ENCODE data around the gene PHIP. TPM values are rescaled to one million over a fixed set of nuclear protein-coding genes. Genes with fewer than 3 reads are reported as not detected.

Gene PHIP
- total RNA-seq, 1 donor from 2014 or later = 60.0 TPM

- Mint-ChIP-seq H3K27ac (ENCODE audit: unreplicated experiment) (no peak overlapping the region), H3K9me3 (ENCODE audit: unreplicated experiment) (no peaks in the 10 kb centered on the region), H3K36me3 (ENCODE audit: unreplicated experiment) (no peaks in the 10 kb centered on the region), H3K4me1 (ENCODE audit: low read depth, unreplicated experiment) (peaks cover 12% of the 10 kb centered on the region), H3K27me3 (ENCODE audit: unreplicated experiment) (no peaks in the 10 kb centered on the region), H3K4me3 (ENCODE audit: unreplicated experiment) (no peak overlapping the region)
- no peak for DNase-seq
- no peak for TF ChIP-seq CTCF (IDR thresholded peaks at IDR 0.05; ENCODE audit: partially characterized antibody, unreplicated experiment)
Observed at GRCh38 chr6:79038061-79038460, 40.0 kb downstream of the PHIP start.

DNA sequence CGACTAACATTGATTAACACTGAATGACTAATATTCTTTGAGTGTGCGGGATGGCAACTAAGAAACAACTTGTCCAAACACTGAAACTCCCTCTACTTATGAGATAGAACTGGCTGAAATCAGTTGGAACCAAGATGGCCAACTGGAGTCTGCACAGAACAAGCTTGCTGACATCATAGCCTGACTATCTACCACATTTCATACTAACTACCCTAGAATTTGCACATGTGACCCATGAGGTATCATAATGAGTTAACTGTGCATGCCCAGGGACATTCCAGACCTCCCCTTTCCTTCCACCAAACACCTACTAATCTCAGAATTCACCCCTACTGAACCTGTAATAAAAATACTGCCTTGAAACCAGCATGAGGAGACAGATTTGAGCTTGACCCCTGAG, 43.2 kb downstream of the PHIP start:
- no peaks in the 10 kb centered on the region for H3K27me3 Mint-ChIP-seq (ENCODE audit: unreplicated experiment)
- H3K27ac Mint-ChIP-seq (ENCODE audit: unreplicated experiment) = no peak overlapping the region
- no peak overlapping the region for H3K4me3 Mint-ChIP-seq (ENCODE audit: unreplicated experiment)
- no peak for TF ChIP-seq CTCF (IDR thresholded peaks at IDR 0.05; ENCODE audit: partially characterized antibody, unreplicated experiment)
- H3K4me1 Mint-ChIP-seq (ENCODE audit: low read depth, unreplicated experiment) = peaks cover 9% of the 10 kb centered on the region
- no peaks in the 10 kb centered on the region for H3K36me3 Mint-ChIP-seq (ENCODE audit: unreplicated experiment)
- no peak for DNase-seq
- H3K9me3 Mint-ChIP-seq (ENCODE audit: unreplicated experiment) = no peaks in the 10 kb centered on the region

DNA sequence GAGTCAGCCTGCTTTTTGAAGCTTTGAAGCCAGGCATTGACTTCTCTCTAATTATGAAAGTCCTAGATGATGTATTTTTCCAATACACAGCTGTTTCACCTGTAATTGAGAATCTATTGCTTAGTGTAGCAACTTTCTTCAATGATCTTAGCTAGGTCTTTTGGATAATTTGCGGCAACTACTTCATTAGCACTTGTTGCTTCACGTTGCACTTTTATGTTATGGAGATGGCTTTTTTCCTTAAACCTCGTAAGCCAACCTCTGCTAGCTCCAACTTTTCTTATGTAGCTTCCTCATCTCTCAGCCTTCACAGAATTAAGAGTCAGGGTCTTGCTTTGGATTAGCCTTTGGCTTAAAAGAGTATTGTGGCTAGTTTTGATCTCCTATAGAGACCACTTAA, 44.8 kb downstream of the PHIP start:
- Mint-ChIP-seq H3K4me3 (ENCODE audit: unreplicated experiment) (no peak overlapping the region), H3K9me3 (ENCODE audit: unreplicated experiment) (no peaks in the 10 kb centered on the region), H3K27ac (ENCODE audit: unreplicated experiment) (no peak overlapping the region), H3K27me3 (ENCODE audit: unreplicated experiment) (no peaks in the 10 kb centered on the region), H3K4me1 (ENCODE audit: low read depth, unreplicated experiment) (peaks cover 2% of the 10 kb centered on the region), H3K36me3 (ENCODE audit: unreplicated experiment) (no peaks in the 10 kb centered on the region)
- no peak for TF ChIP-seq CTCF (IDR thresholded peaks at IDR 0.05; ENCODE audit: partially characterized antibody, unreplicated experiment)
- no peak for DNase-seq

DNA sequence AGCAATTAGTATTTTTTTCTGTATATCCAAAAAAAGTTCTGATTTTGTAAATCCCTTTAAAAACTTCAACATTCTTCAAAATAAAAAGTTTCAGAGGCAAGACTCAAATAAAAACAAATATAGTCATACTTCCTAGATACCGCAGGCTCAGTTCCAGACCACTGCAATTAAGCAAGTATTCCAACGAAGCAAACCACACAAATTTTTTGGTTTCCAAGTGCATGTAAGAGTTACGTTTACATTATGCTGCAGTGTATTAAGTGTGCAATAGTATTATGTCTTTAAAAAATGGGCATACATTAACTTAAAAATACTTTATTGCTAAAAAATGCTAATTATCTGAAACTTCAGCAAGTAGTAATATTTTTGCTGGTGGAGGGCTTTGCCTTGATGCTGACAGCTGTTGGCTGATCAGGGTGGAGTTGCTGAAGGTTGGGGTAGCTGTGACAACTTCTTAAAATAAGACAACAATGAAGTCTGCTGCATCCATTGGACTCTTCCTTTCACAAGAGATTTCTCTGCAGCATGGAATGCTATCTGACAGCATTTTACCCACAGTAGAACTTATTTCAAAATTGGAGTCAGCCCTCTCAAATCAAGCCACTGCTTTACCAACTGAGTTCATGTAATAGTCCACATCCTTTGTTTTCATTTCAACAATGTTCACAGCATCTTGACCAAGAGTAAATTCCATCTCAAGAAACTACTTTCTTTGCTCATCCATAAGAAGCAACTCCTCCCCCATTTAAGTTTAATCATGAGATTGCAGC, 46.0 kb downstream of the PHIP start:
- no peak for TF ChIP-seq CTCF (IDR thresholded peaks at IDR 0.05; ENCODE audit: partially characterized antibody, unreplicated experiment)
- Mint-ChIP-seq H3K27ac (ENCODE audit: unreplicated experiment) (no peak overlapping the region), H3K4me3 (ENCODE audit: unreplicated experiment) (no peak overlapping the region), H3K36me3 (ENCODE audit: unreplicated experiment) (no peaks in the 10 kb centered on the region), H3K9me3 (ENCODE audit: unreplicated experiment) (no peaks in the 10 kb centered on the region), H3K4me1 (ENCODE audit: low read depth, unreplicated experiment) (peaks cover 2% of the 10 kb centered on the region), H3K27me3 (ENCODE audit: unreplicated experiment) (no peaks in the 10 kb centered on the region)
- no peak for DNase-seq

- no peak for TF ChIP-seq CTCF (IDR thresholded peaks at IDR 0.05; ENCODE audit: partially characterized antibody, unreplicated experiment)
- Mint-ChIP-seq H3K4me3 (ENCODE audit: unreplicated experiment) (no peak overlapping the region), H3K9me3 (ENCODE audit: unreplicated experiment) (no peaks in the 10 kb centered on the region), H3K27me3 (ENCODE audit: unreplicated experiment) (no peaks in the 10 kb centered on the region), H3K4me1 (ENCODE audit: low read depth, unreplicated experiment) (peaks cover 2% of the 10 kb centered on the region), H3K27ac (ENCODE audit: unreplicated experiment) (no peak overlapping the region), H3K36me3 (ENCODE audit: unreplicated experiment) (no peaks in the 10 kb centered on the region)
- no peak for DNase-seq
Observed at GRCh38 chr6:79030511-79030910, 47.5 kb downstream of the PHIP start.

All from glutamatergic neuron (in vitro differentiated cells).